H1 (cell line): Measurements from ENCODE around the gene AMIGO2.

Experiments used
- USF2 ChIP-seq: IDR thresholded peaks from 2 replicates; pipeline ENCODE4 v1.6.1; 2011; ENCODE audit warnings: low read length, improper control_type of control experiment
- TF ChIP-seq, protein P1 (sequence below), 3 experiments: IDR thresholded peaks; 1 replicate in 2 of 3; 2 replicates in 1 of 3; pipeline versions ENCODE4 v1.5.1 to v1.6.1; 2011; ENCODE audit warnings: low read length in 3 of 3, mild to moderate bottlenecking in 3 of 3, inconsistent platforms in 2 of 3, low read depth in 1 of 3, moderate library complexity in 1 of 3; ENCODE audit not compliant: insufficient read depth in 1 of 3; ENCODE audit errors: control extremely low read depth in 1 of 3

GRCh38 chr12:47110011-47110541, 30.3 kb upstream of the AMIGO2 start:
- TF ChIP-seq, protein P1, sequence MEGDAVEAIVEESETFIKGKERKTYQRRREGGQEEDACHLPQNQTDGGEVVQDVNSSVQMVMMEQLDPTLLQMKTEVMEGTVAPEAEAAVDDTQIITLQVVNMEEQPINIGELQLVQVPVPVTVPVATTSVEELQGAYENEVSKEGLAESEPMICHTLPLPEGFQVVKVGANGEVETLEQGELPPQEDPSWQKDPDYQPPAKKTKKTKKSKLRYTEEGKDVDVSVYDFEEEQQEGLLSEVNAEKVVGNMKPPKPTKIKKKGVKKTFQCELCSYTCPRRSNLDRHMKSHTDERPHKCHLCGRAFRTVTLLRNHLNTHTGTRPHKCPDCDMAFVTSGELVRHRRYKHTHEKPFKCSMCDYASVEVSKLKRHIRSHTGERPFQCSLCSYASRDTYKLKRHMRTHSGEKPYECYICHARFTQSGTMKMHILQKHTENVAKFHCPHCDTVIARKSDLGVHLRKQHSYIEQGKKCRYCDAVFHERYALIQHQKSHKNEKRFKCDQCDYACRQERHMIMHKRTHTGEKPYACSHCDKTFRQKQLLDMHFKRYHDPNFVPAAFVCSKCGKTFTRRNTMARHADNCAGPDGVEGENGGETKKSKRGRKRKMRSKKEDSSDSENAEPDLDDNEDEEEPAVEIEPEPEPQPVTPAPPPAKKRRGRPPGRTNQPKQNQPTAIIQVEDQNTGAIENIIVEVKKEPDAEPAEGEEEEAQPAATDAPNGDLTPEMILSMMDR (IDR thresholded peaks at IDR 0.05; ENCODE audit: control extremely low read depth in 1 of 3, insufficient read depth in 1 of 3, low read depth in 1 of 3, low read length in 3 of 3): no peak
- TF ChIP-seq USF2: no peak
